PC-9 (cell line): ENCODE measurements around the gene CCT6A. TPM values are rescaled to one million over a fixed set of nuclear protein-coding genes. Genes with fewer than 3 reads are reported as not detected.
A peak's percentile ranks its signal among the peaks of the same experiment; 100 is the strongest.
"Not testable (repeated sequence)": the region's sequence is repeated elsewhere in the genome, so short reads cannot be mapped to it uniquely, and the experiment has no call there.

ENCODE experiments used
- BruUV-seq: library from RNA; stranded (reverse); fragments of 400-500 nt; replicated peaks from 2 replicates; lab custom pipeline; 2021; lab: Mats Ljungman, UMichigan
- CTCF ChIA-PET: fragments of 300-600 bp; sonication (Branson Sonifier 250); formaldehyde crosslinking; loops from one replicate; lab custom pipeline; 2022; ENCODE audit warnings: antibody characterized with exemption; lab: Charles Lee
- POLR2A ChIA-PET: fragments of 300-600 bp; sonication (Branson Sonifier 250); formaldehyde crosslinking; loops from one replicate; lab custom pipeline; 2022; ENCODE audit warnings: antibody characterized with exemption; ENCODE audit not compliant: unreplicated experiment; lab: Charles Lee
- DNase-seq, 2 experiments: peaks; one replicate each; pipeline versions ENCODE4 v3.0.0 to v3.0.0-alpha.2; 2015 to 2022; ENCODE audit warnings: mixed read lengths in 1 of 2
- H2AFZ ChIP-seq: fragments of 200-600 bp; sonication (generic); 2 replicates; pipeline ENCODE4 v1.8.1; 2017; ENCODE audit warnings: antibody characterized with exemption
- H3F3A ChIP-seq: fragments of 200-600 bp; sonication (generic); 2 replicates; pipeline ENCODE4 v1.8.1; 2017; ENCODE audit warnings: antibody characterized with exemption, mild to moderate bottlenecking, low read depth; ENCODE audit not compliant: insufficient read depth
- H3K27ac ChIP-seq: fragments of 200-600 bp; sonication (generic); 2 replicates; pipeline ENCODE4 v1.6.1; 2016; ENCODE audit warnings: mixed run types
- H3K27me3 ChIP-seq: fragments of 200-600 bp; sonication (generic); 2 replicates; pipeline ENCODE4 v1.6.1; 2016; ENCODE audit warnings: low read depth, mixed run types; ENCODE audit not compliant: insufficient read depth
- H3K36me3 ChIP-seq: fragments of 200-600 bp; sonication (generic); 2 replicates; pipeline ENCODE4 v1.6.1; 2016; ENCODE audit warnings: low read depth, mixed run types
- H3K4me1 ChIP-seq: fragments of 200-600 bp; sonication (generic); replicated peaks from 2 replicates; pipeline ENCODE4 v1.6.1; 2016; ENCODE audit warnings: mixed run types; ENCODE audit not compliant: insufficient read depth
- H3K4me2 ChIP-seq: fragments of 200-600 bp; sonication (generic); 2 replicates; pipeline ENCODE4 v1.6.1; 2017; ENCODE audit warnings: mixed run types
- H3K4me3 ChIP-seq: fragments of 200-600 bp; sonication (generic); 2 replicates; pipeline ENCODE4 v1.6.1; 2016; ENCODE audit warnings: mixed run types
- H3K79me2 ChIP-seq: fragments of 200-600 bp; sonication (generic); 2 replicates; pipeline ENCODE4 v1.6.1; 2017; ENCODE audit warnings: low read depth, mixed run types
- H3K9me2 ChIP-seq: fragments of 200-600 bp; sonication (generic); 2 replicates; pipeline ENCODE4 v1.8.1; 2017; ENCODE audit warnings: mild to moderate bottlenecking; ENCODE audit not compliant: insufficient read depth
- H3K9me3 ChIP-seq: fragments of 200-600 bp; sonication (generic); 2 replicates; pipeline ENCODE4 v1.8.1; 2016; ENCODE audit warnings: low read depth; ENCODE audit not compliant: insufficient read depth
- H4K20me1 ChIP-seq: fragments of 200-600 bp; sonication (generic); 2 replicates; pipeline ENCODE4 v1.8.1; 2017; ENCODE audit not compliant: insufficient read depth
- CTCF ChIP-seq: fragments of 200-600 bp; sonication (generic); conservative IDR thresholded peaks from 2 replicates; pipeline ENCODE4 v1.6.1; 2017; ENCODE audit warnings: mixed run types, antibody characterized with exemption, mild to moderate bottlenecking, moderate library complexity
- EZH2 ChIP-seq: fragments of 200-600 bp; sonication (generic); IDR thresholded peaks from 2 replicates; pipeline ENCODE4 v1.8.0; 2017; ENCODE audit warnings: antibody characterized with exemption, low read depth
- intact Hi-C: fragments of 100-400 bp; cut with micrococcal nuclease; formaldehyde crosslinking; loops from one replicate; pipeline ENCODE4 v1.10.0; 2022; ENCODE audit not compliant: unreplicated experiment
- total RNA-seq: library from RNA; stranded (reverse); gene quantifications from 2 replicates; pipeline ENCODE4 v1.2.3, GENCODE V29; 2021

The CCT6A gene
- total RNA-seq, 1 experiment from 2014 or later: 323 TPM

- no peak overlapping the region for H3K4me2 ChIP-seq
- TF ChIP-seq EZH2: no peak
- no peak for TF ChIP-seq CTCF
- no peaks in the 10 kb centered on the region for H3K27me3 ChIP-seq
- no peaks in the 10 kb centered on the region for H3K36me3 ChIP-seq
- peaks cover 6% of the 10 kb centered on the region; the same call in 1 of the 2 replicates for H3F3A ChIP-seq
- H3K4me3 ChIP-seq: no peak overlapping the region
- no peaks in the 10 kb centered on the region for H4K20me1 ChIP-seq
- no peaks in the 10 kb centered on the region for H3K9me2 ChIP-seq
- POLR2A ChIA-PET: no interaction called here
- H2AFZ ChIP-seq: no peak overlapping the region
- peaks cover 7% of the 10 kb centered on the region for H3K79me2 ChIP-seq
- no TSS peak for BruUV-seq
- H3K27ac ChIP-seq: no peak overlapping the region
- H3K9me3 ChIP-seq: no peaks in the 10 kb centered on the region
- CTCF ChIA-PET: no interaction called here
- intact Hi-C loops: no loop called here
- peaks cover 8% of the 10 kb centered on the region for H3K4me1 ChIP-seq
- peak in 1 of 2 experiments; percentile 64 for DNase-seq
Observed at GRCh38 chr7:56110611-56111010, 59.0 kb downstream of the CCT6A start.

DNA sequence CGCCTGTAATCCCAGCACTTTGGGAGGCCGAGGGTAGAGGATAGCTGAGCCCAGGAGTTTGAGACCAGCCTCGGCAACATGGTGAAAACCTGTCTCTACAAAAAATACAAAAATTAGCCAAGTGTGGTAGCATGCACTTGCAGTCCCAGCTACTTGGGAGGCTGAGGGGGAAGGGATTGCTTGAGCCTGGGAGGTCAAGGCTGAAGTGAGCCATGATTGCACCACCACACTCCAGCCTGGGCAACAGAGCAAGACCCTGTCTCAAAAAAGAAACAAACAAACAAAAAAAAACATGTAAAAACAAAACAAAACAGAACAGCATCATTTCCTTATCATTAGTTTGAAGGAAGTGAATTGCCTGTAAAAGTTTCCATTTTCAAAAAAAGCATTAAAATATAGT, 60.7 kb downstream of the CCT6A start:
- H3K79me2 ChIP-seq, H3K36me3 ChIP-seq, H3K9me2 ChIP-seq, H3K4me2 ChIP-seq, CTCF ChIA-PET, H4K20me1 ChIP-seq, H3F3A ChIP-seq, H3K4me1 ChIP-seq, H3K4me3 ChIP-seq, intact Hi-C loops, H2AFZ ChIP-seq, BruUV-seq, H3K9me3 ChIP-seq, DNase-seq, H3K27ac ChIP-seq, H3K27me3 ChIP-seq: not testable (repeated sequence)
- POLR2A ChIA-PET: interaction anchor here (0.7 kb wide), 1 partner anchor 928 kb away, joined by 22 read pairs; no protein-coding TSS in a partner anchor

Other genes starting within 250 kb of the CCT6A start
- not detected in 2 replicates for gene SEPTIN14, start 189.0 kb upstream of the CCT6A start, total RNA-seq
- 2.3 and 3.5 TPM in 2 replicates for gene ZNF713, start 164.3 kb upstream of the CCT6A start, total RNA-seq
- 38.2 and 39.6 TPM in 2 replicates for gene MRPS17, start 99.9 kb upstream of the CCT6A start, total RNA-seq
- 96.1 and 97.5 TPM in 2 replicates for gene NIPSNAP2, start 87.2 kb upstream of the CCT6A start, total RNA-seq
- 89.5 and 103 TPM in 2 replicates for gene PSPH, start 321 bp upstream of the CCT6A start, total RNA-seq
- gene SUMF2, start 12.5 kb downstream of the CCT6A start, total RNA-seq: 256 and 305 TPM in 2 replicates
- 2.7 and 3.9 TPM in 2 replicates for gene PHKG1, start 41.2 kb downstream of the CCT6A start, total RNA-seq
- 978 and 1,041 TPM in 2 replicates for gene CHCHD2, start 54.7 kb downstream of the CCT6A start, total RNA-seq
- not detected in 2 replicates for gene NUPR2, start 64.7 kb downstream of the CCT6A start, total RNA-seq